ENCODE results near the gene UMODL1.

The UMODL1 gene

GRCh38 chr21:42047821-42048613 is 23.1 kb upstream of the UMODL1 start:
- no peak for TF ChIP-seq CTCF (IDR thresholded peaks at IDR 0.05)

- TF ChIP-seq CTCF (IDR thresholded peaks at IDR 0.05): no peak
These were observed 22.1 kb upstream of the UMODL1 start for GRCh38 chr21:42048870-42049577.

- no peak for TF ChIP-seq CTCF (IDR thresholded peaks at IDR 0.05)
These were observed 21.3 kb upstream of the UMODL1 start for GRCh38 chr21:42049578-42050430.

GRCh38 chr21:42051788-42052187 is 19.3 kb upstream of the UMODL1 start:
- TF ChIP-seq CTCF (IDR thresholded peaks at IDR 0.05): no peak

GRCh38 chr21:42055425-42055824 is 15.7 kb upstream of the UMODL1 start:
- TF ChIP-seq CTCF (IDR thresholded peaks at IDR 0.05): no peak

- TF ChIP-seq CTCF (IDR thresholded peaks at IDR 0.05): no peak
These were observed 14.6 kb upstream of the UMODL1 start for GRCh38 chr21:42056468-42056867.

- no peak for TF ChIP-seq CTCF (IDR thresholded peaks at IDR 0.05)
These were observed 14.0 kb upstream of the UMODL1 start for GRCh38 chr21:42056996-42057689.

All from LNCAP (cell line).